Sigmoid colon (tissue), 7 donors: Measurements from ENCODE around the gene TOP3A. TPM values are rescaled to one million over a fixed set of nuclear protein-coding genes. Genes with fewer than 3 reads are reported as not detected.

Experiments used
- DNase-seq: peaks from one replicate; pipeline ENCODE4 v3.0.0-alpha.2; 2019
- H3K27ac ChIP-seq, 4 donors: fragments of 200-600 bp; sonication (generic); one replicate each; pipeline ENCODE4 v1.5.1; 2016 to 2019; ENCODE audit warnings: mild to moderate bottlenecking in 1 of 4
- H3K27me3 ChIP-seq, 3 donors: fragments of 200-600 bp; sonication (generic); one replicate each; pipeline ENCODE4 v1.5.1; 2019; ENCODE audit warnings: mild to moderate bottlenecking in 1 of 3
- H3K36me3 ChIP-seq, 4 donors: fragments of 200-600 bp; sonication (generic); one replicate each; pipeline ENCODE4 v1.5.1; 2016 to 2019
- H3K4me1 ChIP-seq, 4 donors: fragments of 200-600 bp; sonication (generic); one replicate each; pipeline ENCODE4 v1.5.1; 2017 to 2019
- H3K4me3 ChIP-seq, 4 donors: fragments of 200-600 bp; sonication (generic); one replicate each; pipeline ENCODE4 v1.5.1; 2017 to 2019; ENCODE audit warnings: mild to moderate bottlenecking in 2 of 4, moderate library complexity in 1 of 4
- H3K9me3 ChIP-seq, 4 donors: fragments of 200-600 bp in 3 of 4; sonication (generic) in 3 of 4; one replicate each; pipeline versions ENCODE4 v1.5.1 to v1.6.1; 2013 to 2019
- CTCF ChIP-seq, 4 experiments: fragments of 450-650 bp in 3 of 4; fragments of 200-600 bp in 1 of 4; IDR thresholded peaks; one replicate each; pipeline ENCODE4 v1.5.1; 2016 to 2019; ENCODE audit warnings: antibody characterized with exemption in 4 of 4, mild to moderate bottlenecking in 3 of 4, moderate library complexity in 2 of 4
- EP300 ChIP-seq, 4 donors: sonication (generic); formaldehyde crosslinking; IDR thresholded peaks; one replicate each; pipeline ENCODE4 v1.6.1; 2017; ENCODE audit warnings: antibody characterized with exemption in 4 of 4
- POLR2A ChIP-seq, 2 donors: fragments of 450-650 bp; IDR thresholded peaks; one replicate each; pipeline ENCODE4 v1.6.1; 2016; ENCODE audit warnings: antibody characterized with exemption in 2 of 2, mild to moderate bottlenecking in 2 of 2, moderate library complexity in 2 of 2
- POLR2AphosphoS5 ChIP-seq, 4 donors: sonication (generic); formaldehyde crosslinking; IDR thresholded peaks; one replicate each; pipeline ENCODE4 v1.6.1; 2017; ENCODE audit warnings: antibody characterized with exemption in 4 of 4
- WGBS, 2 donors: extraction: QIAGEN DNeasy Blood & Tissue Kit; methylation state at CpG; one replicate each; pipeline ENCODE4 v1.1.7; 2013; 5-methylcytosine and 5-hydroxymethylcytosine counted together
- intact Hi-C: fragments of 100-400 bp; cut with DNase I; formaldehyde crosslinking; loops from one replicate; pipeline ENCODE4 v1.15.1; 2023
- polyA plus RNA-seq, 3 donors: library from polyadenylated mRNA; stranded (reverse); fragments of 200-250 nt; gene quantifications; one replicate each; pipeline ENCODE4 v1.2.3, GENCODE V29; 2013
- total RNA-seq, 4 donors: library from RNA; depleted of rRNA; stranded (reverse); fragments of >200 nt; gene quantifications; one replicate each; pipeline ENCODE4 v1.1.0, GENCODE V29; 2016
- donor health status: healthy with polysubstance abuse.
- donor health status: Bipolar disorder and iron deficiency.
- donor health status: healthy.

TOP3A gene
- total and polyA plus RNA-seq, 7 donors, result 5.4 to 42.4 (median 22.1) TPM

DNA sequence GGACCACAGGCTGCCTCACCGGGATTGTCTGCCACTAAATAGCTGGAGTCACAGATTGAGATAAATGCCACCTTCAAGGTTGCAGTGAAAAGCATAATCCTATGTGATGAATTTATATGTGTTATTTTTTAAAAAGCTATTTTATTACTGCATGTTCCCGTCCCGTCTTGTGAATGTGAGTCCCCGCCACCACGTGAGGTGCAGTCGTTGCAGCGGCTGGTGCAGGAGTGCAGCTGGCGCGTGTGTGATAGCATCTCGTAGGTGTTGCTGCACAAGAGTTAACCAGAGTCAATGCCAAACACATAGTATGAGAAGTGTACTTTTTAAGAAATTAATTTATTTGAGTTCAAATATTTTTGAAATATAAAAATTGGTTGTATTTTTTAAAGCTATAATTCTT, 12.8 kb upstream of the TOP3A start:
- no peaks in the 10 kb centered on the region for H3K27me3 ChIP-seq
- peaks cover 26 to 99% (median 39%) of the 10 kb centered on the region in 4 donors for H3K36me3 ChIP-seq
- TF ChIP-seq EP300 (IDR thresholded peaks at IDR 0.05), result no peak
- no peak for TF ChIP-seq POLR2AphosphoS5 (IDR thresholded peaks at IDR 0.05)
- TF ChIP-seq CTCF (IDR thresholded peaks at IDR 0.05), result no peak
- no peak for TF ChIP-seq POLR2A (IDR thresholded peaks at IDR 0.05)
- H3K9me3 ChIP-seq, result no peaks in the 10 kb centered on the region
- no peak for DNase-seq
- H3K4me3 ChIP-seq, result no peak overlapping the region
- no peak overlapping the region for H3K27ac ChIP-seq
- intact Hi-C loops, result no loop called here
- 90 to 93% methylated on average over 10 of the region's 10 CpGs for WGBS, 2 donors
- no peaks in the 10 kb centered on the region for H3K4me1 ChIP-seq

DNA sequence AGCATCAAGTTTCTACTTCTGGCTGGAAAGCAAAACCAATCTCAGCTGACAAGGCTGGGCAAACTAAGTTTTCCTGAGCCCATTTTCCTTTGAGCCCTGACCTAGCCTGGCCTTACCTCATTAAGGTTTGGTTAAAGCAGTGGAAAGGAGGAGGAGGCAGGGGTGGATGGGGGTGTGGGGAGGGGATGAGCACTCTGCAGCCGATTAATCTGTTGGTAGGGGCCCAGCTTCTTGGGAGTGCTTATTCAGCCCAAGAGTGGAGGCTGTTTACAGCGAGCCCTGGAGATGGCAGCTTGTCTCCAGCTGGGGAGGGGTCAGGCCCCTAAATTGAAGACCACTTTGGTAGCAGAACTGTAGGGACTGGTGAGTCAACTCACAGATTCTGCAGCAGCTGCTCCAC, 12.3 kb upstream of the TOP3A start:
- no peak overlapping the region for H3K27ac ChIP-seq
- WGBS, 2 donors, result 73 to 80% methylated on average over 2 of the region's 2 CpGs
- peaks cover 28 to 99% (median 38%) of the 10 kb centered on the region in 4 donors for H3K36me3 ChIP-seq
- intact Hi-C loops, result no loop called here
- H3K9me3 ChIP-seq, result no peaks in the 10 kb centered on the region
- no peak overlapping the region for H3K4me3 ChIP-seq
- no peaks in the 10 kb centered on the region for H3K27me3 ChIP-seq
- DNase-seq, result no peak
- no peak for TF ChIP-seq EP300 (IDR thresholded peaks at IDR 0.05)
- no peak for TF ChIP-seq POLR2A (IDR thresholded peaks at IDR 0.05)
- TF ChIP-seq POLR2AphosphoS5 (IDR thresholded peaks at IDR 0.05), result no peak
- no peak for TF ChIP-seq CTCF (IDR thresholded peaks at IDR 0.05)
- no peaks in the 10 kb centered on the region for H3K4me1 ChIP-seq

DNA sequence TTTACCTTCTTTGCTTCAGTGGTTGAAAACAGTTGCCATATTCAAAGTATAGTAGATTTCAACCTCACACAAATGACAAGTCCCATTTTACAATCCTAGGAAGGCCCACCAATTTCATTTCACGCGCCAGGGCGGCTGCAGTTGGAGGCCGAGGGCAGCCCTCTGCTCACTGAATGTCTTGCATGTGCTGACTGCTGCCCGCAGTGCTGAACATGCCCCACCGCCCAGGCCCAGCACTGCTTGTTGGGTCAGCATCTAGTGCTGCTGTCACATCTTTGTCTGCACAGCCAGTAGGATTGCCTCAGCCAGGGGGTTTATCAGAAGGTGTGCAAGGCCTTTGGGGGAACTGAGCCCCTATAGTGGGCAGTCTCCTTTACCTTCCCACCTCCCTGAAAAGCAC, 11.8 kb upstream of the TOP3A start:
- Histone ChIP-seq H3K27ac (no peak overlapping the region), H3K27me3 (no peaks in the 10 kb centered on the region), H3K9me3 (no peaks in the 10 kb centered on the region), H3K4me3 (no peak overlapping the region), H3K4me1 (peaks cover 0 to under 1% (median 0%) of the 10 kb centered on the region in 4 donors), H3K36me3 (peaks cover 28 to 96% (median 38%) of the 10 kb centered on the region in 4 donors)
- TF ChIP-seq POLR2AphosphoS5 (IDR thresholded peaks at IDR 0.05) (no peak), EP300 (IDR thresholded peaks at IDR 0.05) (no peak), CTCF (IDR thresholded peaks at IDR 0.05) (no peak), POLR2A (IDR thresholded peaks at IDR 0.05) (no peak)
- DNase-seq, result no peak
- 96 to 97% methylated on average over 6 of the region's 6 CpGs for WGBS, 2 donors
- intact Hi-C loops, result no loop called here

DNA sequence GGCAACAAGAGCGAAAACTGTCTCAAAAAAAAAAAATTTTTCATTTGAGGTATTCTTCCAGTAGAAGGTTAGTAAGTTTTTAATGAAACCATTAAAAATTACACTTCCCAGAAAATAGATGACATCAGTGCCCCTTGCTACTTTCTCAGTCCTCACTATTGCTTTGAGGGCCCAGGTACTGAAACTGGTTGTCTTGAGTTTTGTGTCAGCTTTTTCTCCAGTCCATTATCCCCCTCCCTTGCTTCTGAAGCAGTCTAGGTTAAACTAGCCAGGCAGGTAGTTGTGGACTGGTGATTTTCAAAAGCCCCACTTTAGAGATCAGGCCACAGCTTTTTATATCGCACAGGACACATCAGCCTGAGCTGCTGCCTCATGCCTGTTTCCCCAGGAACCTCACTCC, 11.2 kb upstream of the TOP3A start:
- no peak for DNase-seq
- intact Hi-C loops, result no loop called here
- Histone ChIP-seq H3K4me1 (peaks cover 0 to 6% (median 0%) of the 10 kb centered on the region in 4 donors), H3K4me3 (no peak overlapping the region), H3K36me3 (peaks cover 28 to 96% (median 36%) of the 10 kb centered on the region in 4 donors), H3K27me3 (no peaks in the 10 kb centered on the region), H3K27ac (no peak overlapping the region), H3K9me3 (no peaks in the 10 kb centered on the region)
- WGBS, 2 donors, result 97 to 98% methylated on average over 2 of the region's 2 CpGs
- TF ChIP-seq POLR2AphosphoS5 (IDR thresholded peaks at IDR 0.05) (no peak), POLR2A (IDR thresholded peaks at IDR 0.05) (no peak), CTCF (IDR thresholded peaks at IDR 0.05) (no peak), EP300 (IDR thresholded peaks at IDR 0.05) (no peak)
